ENCODE data around the gene STX2. TPM values are rescaled to one million over a fixed set of nuclear protein-coding genes. Genes with fewer than 3 reads are reported as not detected.

Gene STX2
- total and polyA plus RNA-seq, 10 of the 15 experiments (the other 5 are each of a cell fraction or from before 2014, with no cell fraction given) = 6.0 to 22.2 (median 10.0) TPM

- TF ChIP-seq ATF2 (IDR thresholded peaks at IDR 0.05; ENCODE audit: low read length) (no peak), CREM (IDR thresholded peaks at IDR 0.05; ENCODE audit: low read depth) (no peak), STAT3 (IDR thresholded peaks at IDR 0.05; ENCODE audit: low read depth, low read length) (no peak), CHD2 (IDR thresholded peaks at IDR 0.05; ENCODE audit: borderline replicate concordance, low read depth, low read length) (no peak), NR2C2 (IDR thresholded peaks at IDR 0.05; ENCODE audit: borderline replicate concordance, control insufficient read depth, insufficient read length, low read depth) (no peak), TBL1XR1 (IDR thresholded peaks at IDR 0.05; ENCODE audit: low read depth, low read length) (no peak)
Observed at GRCh38 chr12:130762319-130762675, 76.8 kb downstream of the STX2 start (continued).

- ChIA-PET CTCF (interaction anchor here (2.4 to 2.5 kb wide), 2 partner anchors 55 to 59 kb away, joined by 9 to 16 read pairs; no protein-coding TSS in a partner anchor), RAD21 (ENCODE audit: unreplicated experiment) (interaction anchor here (1.2 kb wide), 1 partner anchor 10 kb away, joined by 3 read pairs; no protein-coding TSS in a partner anchor), POLR2A (no interaction called here), SMC1A (ENCODE audit: uncharacterized antibody, unreplicated experiment) (interaction anchor here (1.1 to 1.8 kb wide), 4 partner anchors 51 to 351 kb away, joined by 3 to 6 read pairs (median 5); no protein-coding TSS in a partner anchor)
- Histone ChIP-seq H3K4me1 (ENCODE audit: control insufficient read depth, insufficient read depth, low read length) (no peaks in the 10 kb centered on the region; the same call in 1 of the 2 replicates), H3K9me3 (replicated peaks; ENCODE audit: control insufficient read depth, insufficient read depth, low read length) (peaks cover 7% of the 10 kb centered on the region; the same call in 2 of the 3 replicates), H3K4me3 (0 out of 2 replicates have a peak overlapping the region, but pooled peaks have one; percentile 9), H3K27ac (ENCODE audit: control insufficient read depth, insufficient read depth) (no peak overlapping the region), H3K9ac (ENCODE audit: control insufficient read depth, insufficient read depth, low read length) (no peak overlapping the region), H2AFZ (ENCODE audit: control insufficient read depth, low read depth, low read length) (peak overlapping the region; percentile 29; the same call in 1 of the 2 replicates), H3K4me2 (ENCODE audit: control insufficient read depth, insufficient read depth) (peak overlapping the region; percentile 67), H3K79me2 (ENCODE audit: control insufficient read depth, insufficient read depth, low read length) (no peaks in the 10 kb centered on the region), H3K27me3 (replicated peaks in 1 of 2; ENCODE audit: control insufficient read depth in 2 of 2, insufficient read depth in 2 of 2, low read length in 1 of 2) (no peaks in the 10 kb centered on the region; a peak in 1 of 4 replicates), H4K20me1 (ENCODE audit: control insufficient read depth, insufficient read depth) (no peaks in the 10 kb centered on the region), H3K36me3 (ENCODE audit: control insufficient read depth in 2 of 2, insufficient read depth in 2 of 2, low read length in 1 of 2) (no peaks in the 10 kb centered on the region)
- in situ Hi-C loops (cut with MboI) (loop anchor here (5.0 kb wide), 1 partner anchor 56 kb away; no protein-coding TSS in a partner anchor), intact Hi-C loops (cut with micrococcal nuclease; ENCODE audit: unreplicated experiment) (loop anchor here (1.0 to 5.0 kb wide), 2 partner anchors 58 to 371 kb away; no protein-coding TSS in a partner anchor)
- no TSS peak for BruUV-seq (replicated peaks)
- 11% methylated on average over 29 of the region's 29 CpGs for WGBS (ENCODE audit: insufficient coverage, insufficient replicate concordance, low lambda C conversion rate, missing lambda C conversion rate)
- no peak for DNase-seq (ENCODE audit: low read depth, low spot score)
- peak; percentile 90 for ATAC-seq
- no peak for FAIRE-seq
- TF ChIP-seq RUNX3 (IDR thresholded peaks at IDR 0.05; ENCODE audit: low read length) (peak; percentile 35; the same call in 1 of the 2 replicates), PAX5 (IDR thresholded peaks at IDR 0.05; ENCODE audit: borderline replicate concordance, low read depth, low read length) (0 out of 2 replicates have a peak, but pooled peaks have one; percentile 41), SMC3 (IDR thresholded peaks at IDR 0.05; ENCODE audit: borderline replicate concordance, low read length) (peak; percentile 60), SMARCA5 (IDR thresholded peaks at IDR 0.05) (0 out of 2 replicates have a peak, but pooled peaks have one; percentile 17), CTCF (IDR thresholded peaks at IDR 0.05 in 2 of 3, conservative IDR thresholded peaks at IDR 0.05 in 1 of 3; ENCODE audit: control insufficient read depth in 2 of 3, extremely low read depth in 1 of 3, insufficient read depth in 1 of 3, low read depth in 3 of 3, low read length in 3 of 3) (peak; percentile 51 to 77 (median 61); a peak in 5 of 6 replicates), RAD21 (IDR thresholded peaks at IDR 0.05; ENCODE audit: insufficient read depth, low read depth, low read length) (peak; percentile 88), EP300 (IDR thresholded peaks at IDR 0.05; ENCODE audit: borderline replicate concordance in 1 of 2, control insufficient read depth in 1 of 2, low read depth in 2 of 2, low read length in 2 of 2) (no peak), RB1 (IDR thresholded peaks at IDR 0.05; ENCODE audit: borderline replicate concordance) (0 out of 2 replicates have a peak, but pooled peaks have one; percentile 21), ATF2 (IDR thresholded peaks at IDR 0.05; ENCODE audit: low read length) (no peak)
Observed at GRCh38 chr12:130761537-130762318, 77.3 kb downstream of the STX2 start.

All from GM12878 (cell line).